Tibial nerve (tissue), 4 donors: ENCODE measurements around the gene OTOA.

Experiments
- EP300 ChIP-seq, 2 donors: sonication (generic); formaldehyde crosslinking; IDR thresholded peaks; one replicate each; pipeline ENCODE4 v1.6.1; 2017; ENCODE audit warnings: antibody characterized with exemption in 2 of 2, mild to moderate bottlenecking in 1 of 2
- TF ChIP-seq, protein P1 (sequence below), 5 experiments: fragments of 200-600 bp in 3 of 5; fragments of 450-650 bp in 2 of 5; sonication (generic) in 3 of 5; IDR thresholded peaks; one replicate each; pipeline ENCODE4 v1.5.1; 2016 to 2019; ENCODE audit warnings: antibody characterized with exemption in 5 of 5, mild to moderate bottlenecking in 3 of 5, moderate library complexity in 2 of 5

DNA sequence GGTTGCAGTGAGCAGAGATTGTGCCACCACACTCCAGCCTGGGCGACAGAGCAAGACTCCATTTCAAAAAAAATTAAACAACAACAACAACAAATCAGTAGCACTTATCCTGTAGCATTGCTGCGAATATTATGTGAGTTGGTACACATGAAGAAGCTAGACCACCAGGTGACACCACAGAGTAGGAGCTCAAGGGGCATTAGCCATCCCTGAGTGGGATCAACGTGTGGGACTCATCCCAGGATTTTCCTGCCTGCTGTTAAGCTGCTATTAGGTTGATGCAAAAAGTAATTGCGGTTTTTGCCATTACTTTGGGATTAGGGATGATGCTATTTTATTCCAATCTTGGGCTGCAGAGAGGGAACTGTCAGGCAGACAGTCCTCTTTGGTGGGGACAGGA is 47.2 kb downstream of the OTOA start:
- TF ChIP-seq, protein P1, sequence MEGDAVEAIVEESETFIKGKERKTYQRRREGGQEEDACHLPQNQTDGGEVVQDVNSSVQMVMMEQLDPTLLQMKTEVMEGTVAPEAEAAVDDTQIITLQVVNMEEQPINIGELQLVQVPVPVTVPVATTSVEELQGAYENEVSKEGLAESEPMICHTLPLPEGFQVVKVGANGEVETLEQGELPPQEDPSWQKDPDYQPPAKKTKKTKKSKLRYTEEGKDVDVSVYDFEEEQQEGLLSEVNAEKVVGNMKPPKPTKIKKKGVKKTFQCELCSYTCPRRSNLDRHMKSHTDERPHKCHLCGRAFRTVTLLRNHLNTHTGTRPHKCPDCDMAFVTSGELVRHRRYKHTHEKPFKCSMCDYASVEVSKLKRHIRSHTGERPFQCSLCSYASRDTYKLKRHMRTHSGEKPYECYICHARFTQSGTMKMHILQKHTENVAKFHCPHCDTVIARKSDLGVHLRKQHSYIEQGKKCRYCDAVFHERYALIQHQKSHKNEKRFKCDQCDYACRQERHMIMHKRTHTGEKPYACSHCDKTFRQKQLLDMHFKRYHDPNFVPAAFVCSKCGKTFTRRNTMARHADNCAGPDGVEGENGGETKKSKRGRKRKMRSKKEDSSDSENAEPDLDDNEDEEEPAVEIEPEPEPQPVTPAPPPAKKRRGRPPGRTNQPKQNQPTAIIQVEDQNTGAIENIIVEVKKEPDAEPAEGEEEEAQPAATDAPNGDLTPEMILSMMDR (IDR thresholded peaks at IDR 0.05): no peak
- no peak for TF ChIP-seq EP300 (IDR thresholded peaks at IDR 0.05)
